ENCODE results near the gene LRRC45. TPM values are rescaled to one million over a fixed set of nuclear protein-coding genes. Genes with fewer than 3 reads are reported as not detected.
A peak's percentile ranks its signal among the peaks of the same experiment; 100 is the strongest.

Gene LRRC45
- total RNA-seq, 1 experiment from 2014 or later = 38.1 TPM

DNA sequence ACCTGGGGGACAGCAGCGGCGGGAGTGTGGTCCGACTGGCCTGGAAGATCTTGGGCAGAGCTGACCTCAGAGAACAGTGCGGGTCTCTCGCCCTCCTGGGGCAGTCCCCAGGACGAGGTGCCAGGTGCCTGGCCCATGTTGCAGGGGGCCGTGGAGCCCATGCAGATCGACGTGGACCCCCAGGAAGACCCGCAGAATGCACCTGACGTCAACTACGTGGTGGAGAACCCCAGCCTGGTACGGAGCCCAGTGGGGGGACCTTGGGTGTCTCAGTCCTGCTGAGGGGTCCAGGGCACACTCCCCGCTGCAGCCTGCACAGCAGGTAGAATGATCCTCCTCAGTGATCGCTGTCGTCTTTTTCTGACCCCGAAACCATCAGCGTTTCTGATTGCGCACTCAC is 30.0 kb downstream of the LRRC45 start:
- ChIA-PET POLR2A (interaction anchor here (1.6 kb wide), 1 partner anchor 16 kb away, joined by 5 read pairs; the partner anchor contains the start of gene DCXR), CTCF (interaction anchor here (5.8 kb wide), 1 partner anchor 23 kb away, joined by 31 read pairs; the partner anchor contains the start of gene RAC3)
- Mint-ChIP-seq H3K27me3 (ENCODE audit: low read depth) (no peaks in the 10 kb centered on the region), H3K9me3 (no peaks in the 10 kb centered on the region), H3K27ac (no peak overlapping the region), H3K36me3 (peaks cover 5% of the 10 kb centered on the region; the same call in 1 of the 2 replicates), H3K4me3 (peak overlapping the region; percentile 84), H3K4me1 (peaks cover 4% of the 10 kb centered on the region)
- ATAC-seq (no peak), DNase-seq (ENCODE audit: low spot score) (no peak)
- TF ChIP-seq MYBL2 (CRISPR knock-in tag; IDR thresholded peaks at IDR 0.05) (no peak), FOXP1 (CRISPR knock-in tag; IDR thresholded peaks at IDR 0.05; ENCODE audit: borderline replicate concordance) (0 out of 2 replicates have a peak, but pooled peaks have one; percentile 12)

DNA sequence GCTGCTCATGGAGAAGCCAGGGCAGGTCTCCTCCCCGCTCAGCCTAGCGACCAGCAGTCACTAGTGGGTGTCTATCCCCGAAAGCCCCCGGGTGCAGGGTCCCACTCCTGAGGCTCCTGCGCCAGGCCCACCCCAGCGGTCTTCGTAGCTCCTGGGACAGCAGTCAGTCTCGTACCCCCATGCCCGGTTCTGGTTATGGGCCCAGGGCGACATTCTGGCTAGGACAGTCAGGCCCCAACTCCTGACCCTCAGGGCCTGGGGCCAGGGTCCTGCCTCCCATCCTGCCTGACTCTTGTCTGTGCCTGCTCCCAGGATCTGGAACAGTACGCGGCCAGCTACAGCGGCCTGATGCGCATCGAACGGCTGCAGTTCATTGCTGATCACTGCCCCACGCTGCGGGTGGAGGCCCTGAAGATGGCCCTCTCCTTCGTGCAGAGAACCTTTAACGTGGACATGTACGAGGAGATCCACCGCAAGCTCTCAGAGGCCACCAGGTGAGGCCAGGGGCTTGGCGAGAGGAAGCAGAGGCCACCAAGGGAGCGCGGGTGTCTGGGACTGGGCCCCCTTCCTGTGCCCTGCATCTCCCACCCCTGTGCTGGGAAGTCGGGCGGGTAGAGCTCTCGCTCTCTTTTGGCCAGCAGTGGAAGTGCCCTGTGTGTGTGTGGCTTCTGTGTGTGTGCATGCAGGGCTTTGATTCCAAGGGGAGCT is 30.6 kb downstream of the LRRC45 start:
- ChIA-PET POLR2A (interaction anchor here (1.6 kb wide), 1 partner anchor 16 kb away, joined by 5 read pairs; the partner anchor contains the start of gene DCXR), CTCF (interaction anchor here (5.8 kb wide), 1 partner anchor 23 kb away, joined by 31 read pairs; the partner anchor contains the start of gene RAC3)
- DNase-seq (ENCODE audit: low spot score) = no peak
- H3K27ac Mint-ChIP-seq = no peak overlapping the region
- peak overlapping the region; percentile 84 for H3K4me3 Mint-ChIP-seq
- no peaks in the 10 kb centered on the region for H3K27me3 Mint-ChIP-seq (ENCODE audit: low read depth)
- peaks cover 5% of the 10 kb centered on the region; the same call in 1 of the 2 replicates for H3K36me3 Mint-ChIP-seq
- H3K9me3 Mint-ChIP-seq = no peaks in the 10 kb centered on the region
- peaks cover 4% of the 10 kb centered on the region for H3K4me1 Mint-ChIP-seq
- ATAC-seq = no peak
- TF ChIP-seq, protein P1, sequence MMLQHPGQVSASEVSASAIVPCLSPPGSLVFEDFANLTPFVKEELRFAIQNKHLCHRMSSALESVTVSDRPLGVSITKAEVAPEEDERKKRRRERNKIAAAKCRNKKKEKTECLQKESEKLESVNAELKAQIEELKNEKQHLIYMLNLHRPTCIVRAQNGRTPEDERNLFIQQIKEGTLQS (CRISPR knock-in tag; conservative IDR thresholded peaks at IDR 0.05) = no peak
- TF ChIP-seq, protein P2, sequence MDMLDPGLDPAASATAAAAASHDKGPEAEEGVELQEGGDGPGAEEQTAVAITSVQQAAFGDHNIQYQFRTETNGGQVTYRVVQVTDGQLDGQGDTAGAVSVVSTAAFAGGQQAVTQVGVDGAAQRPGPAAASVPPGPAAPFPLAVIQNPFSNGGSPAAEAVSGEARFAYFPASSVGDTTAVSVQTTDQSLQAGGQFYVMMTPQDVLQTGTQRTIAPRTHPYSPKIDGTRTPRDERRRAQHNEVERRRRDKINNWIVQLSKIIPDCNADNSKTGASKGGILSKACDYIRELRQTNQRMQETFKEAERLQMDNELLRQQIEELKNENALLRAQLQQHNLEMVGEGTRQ (CRISPR knock-in tag; IDR thresholded peaks at IDR 0.05) = no peak
- TF ChIP-seq, protein P3, sequence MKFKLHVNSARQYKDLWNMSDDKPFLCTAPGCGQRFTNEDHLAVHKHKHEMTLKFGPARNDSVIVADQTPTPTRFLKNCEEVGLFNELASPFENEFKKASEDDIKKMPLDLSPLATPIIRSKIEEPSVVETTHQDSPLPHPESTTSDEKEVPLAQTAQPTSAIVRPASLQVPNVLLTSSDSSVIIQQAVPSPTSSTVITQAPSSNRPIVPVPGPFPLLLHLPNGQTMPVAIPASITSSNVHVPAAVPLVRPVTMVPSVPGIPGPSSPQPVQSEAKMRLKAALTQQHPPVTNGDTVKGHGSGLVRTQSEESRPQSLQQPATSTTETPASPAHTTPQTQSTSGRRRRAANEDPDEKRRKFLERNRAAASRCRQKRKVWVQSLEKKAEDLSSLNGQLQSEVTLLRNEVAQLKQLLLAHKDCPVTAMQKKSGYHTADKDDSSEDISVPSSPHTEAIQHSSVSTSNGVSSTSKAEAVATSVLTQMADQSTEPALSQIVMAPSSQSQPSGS (CRISPR knock-in tag; IDR thresholded peaks at IDR 0.05; ENCODE audit: borderline replicate concordance, low read depth) = no peak
- TF ChIP-seq ESRRA (CRISPR knock-in tag; IDR thresholded peaks at IDR 0.05; ENCODE audit: borderline replicate concordance) (no peak), ZNF121 (CRISPR knock-in tag; IDR thresholded peaks at IDR 0.05) (no peak), ATF1 (CRISPR knock-in tag; IDR thresholded peaks at IDR 0.05) (no peak), HMGA2 (CRISPR knock-in tag; IDR thresholded peaks at IDR 0.05) (no peak), FOXK1 (CRISPR knock-in tag; IDR thresholded peaks at IDR 0.05) (no peak), IRF2 (CRISPR knock-in tag; IDR thresholded peaks at IDR 0.05; ENCODE audit: borderline replicate concordance, low read depth) (no peak)
- TF ChIP-seq, protein P4, sequence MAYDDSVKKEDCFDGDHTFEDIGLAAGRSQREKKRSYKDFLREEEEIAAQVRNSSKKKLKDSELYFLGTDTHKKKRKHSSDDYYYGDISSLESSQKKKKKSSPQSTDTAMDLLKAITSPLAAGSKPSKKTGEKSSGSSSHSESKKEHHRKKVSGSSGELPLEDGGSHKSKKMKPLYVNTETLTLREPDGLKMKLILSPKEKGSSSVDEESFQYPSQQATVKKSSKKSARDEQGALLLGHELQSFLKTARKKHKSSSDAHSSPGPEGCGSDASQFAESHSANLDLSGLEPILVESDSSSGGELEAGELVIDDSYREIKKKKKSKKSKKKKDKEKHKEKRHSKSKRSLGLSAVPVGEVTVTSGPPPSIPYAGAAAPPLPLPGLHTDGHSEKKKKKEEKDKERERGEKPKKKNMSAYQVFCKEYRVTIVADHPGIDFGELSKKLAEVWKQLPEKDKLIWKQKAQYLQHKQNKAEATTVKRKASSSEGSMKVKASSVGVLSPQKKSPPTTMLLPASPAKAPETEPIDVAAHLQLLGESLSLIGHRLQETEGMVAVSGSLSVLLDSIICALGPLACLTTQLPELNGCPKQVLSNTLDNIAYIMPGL (CRISPR knock-in tag; IDR thresholded peaks at IDR 0.05) = no peak
- TF ChIP-seq, protein P5, sequence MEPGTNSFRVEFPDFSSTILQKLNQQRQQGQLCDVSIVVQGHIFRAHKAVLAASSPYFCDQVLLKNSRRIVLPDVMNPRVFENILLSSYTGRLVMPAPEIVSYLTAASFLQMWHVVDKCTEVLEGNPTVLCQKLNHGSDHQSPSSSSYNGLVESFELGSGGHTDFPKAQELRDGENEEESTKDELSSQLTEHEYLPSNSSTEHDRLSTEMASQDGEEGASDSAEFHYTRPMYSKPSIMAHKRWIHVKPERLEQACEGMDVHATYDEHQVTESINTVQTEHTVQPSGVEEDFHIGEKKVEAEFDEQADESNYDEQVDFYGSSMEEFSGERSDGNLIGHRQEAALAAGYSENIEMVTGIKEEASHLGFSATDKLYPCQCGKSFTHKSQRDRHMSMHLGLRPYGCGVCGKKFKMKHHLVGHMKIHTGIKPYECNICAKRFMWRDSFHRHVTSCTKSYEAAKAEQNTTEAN (CRISPR knock-in tag; IDR thresholded peaks at IDR 0.05) = no peak
- TF ChIP-seq, protein P6, sequence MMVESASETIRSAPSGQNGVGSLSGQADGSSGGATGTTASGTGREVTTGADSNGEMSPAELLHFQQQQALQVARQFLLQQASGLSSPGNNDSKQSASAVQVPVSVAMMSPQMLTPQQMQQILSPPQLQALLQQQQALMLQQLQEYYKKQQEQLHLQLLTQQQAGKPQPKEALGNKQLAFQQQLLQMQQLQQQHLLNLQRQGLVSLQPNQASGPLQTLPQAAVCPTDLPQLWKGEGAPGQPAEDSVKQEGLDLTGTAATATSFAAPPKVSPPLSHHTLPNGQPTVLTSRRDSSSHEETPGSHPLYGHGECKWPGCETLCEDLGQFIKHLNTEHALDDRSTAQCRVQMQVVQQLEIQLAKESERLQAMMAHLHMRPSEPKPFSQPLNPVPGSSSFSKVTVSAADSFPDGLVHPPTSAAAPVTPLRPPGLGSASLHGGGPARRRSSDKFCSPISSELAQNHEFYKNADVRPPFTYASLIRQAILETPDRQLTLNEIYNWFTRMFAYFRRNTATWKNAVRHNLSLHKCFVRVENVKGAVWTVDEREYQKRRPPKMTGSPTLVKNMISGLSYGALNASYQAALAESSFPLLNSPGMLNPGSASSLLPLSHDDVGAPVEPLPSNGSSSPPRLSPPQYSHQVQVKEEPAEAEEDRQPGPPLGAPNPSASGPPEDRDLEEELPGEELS (CRISPR knock-in tag; IDR thresholded peaks at IDR 0.05) = no peak
- TF ChIP-seq, protein P7, sequence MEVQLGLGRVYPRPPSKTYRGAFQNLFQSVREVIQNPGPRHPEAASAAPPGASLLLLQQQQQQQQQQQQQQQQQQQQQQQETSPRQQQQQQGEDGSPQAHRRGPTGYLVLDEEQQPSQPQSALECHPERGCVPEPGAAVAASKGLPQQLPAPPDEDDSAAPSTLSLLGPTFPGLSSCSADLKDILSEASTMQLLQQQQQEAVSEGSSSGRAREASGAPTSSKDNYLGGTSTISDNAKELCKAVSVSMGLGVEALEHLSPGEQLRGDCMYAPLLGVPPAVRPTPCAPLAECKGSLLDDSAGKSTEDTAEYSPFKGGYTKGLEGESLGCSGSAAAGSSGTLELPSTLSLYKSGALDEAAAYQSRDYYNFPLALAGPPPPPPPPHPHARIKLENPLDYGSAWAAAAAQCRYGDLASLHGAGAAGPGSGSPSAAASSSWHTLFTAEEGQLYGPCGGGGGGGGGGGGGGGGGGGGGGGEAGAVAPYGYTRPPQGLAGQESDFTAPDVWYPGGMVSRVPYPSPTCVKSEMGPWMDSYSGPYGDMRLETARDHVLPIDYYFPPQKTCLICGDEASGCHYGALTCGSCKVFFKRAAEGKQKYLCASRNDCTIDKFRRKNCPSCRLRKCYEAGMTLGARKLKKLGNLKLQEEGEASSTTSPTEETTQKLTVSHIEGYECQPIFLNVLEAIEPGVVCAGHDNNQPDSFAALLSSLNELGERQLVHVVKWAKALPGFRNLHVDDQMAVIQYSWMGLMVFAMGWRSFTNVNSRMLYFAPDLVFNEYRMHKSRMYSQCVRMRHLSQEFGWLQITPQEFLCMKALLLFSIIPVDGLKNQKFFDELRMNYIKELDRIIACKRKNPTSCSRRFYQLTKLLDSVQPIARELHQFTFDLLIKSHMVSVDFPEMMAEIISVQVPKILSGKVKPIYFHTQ (CRISPR knock-in tag; IDR thresholded peaks at IDR 0.05) = no peak

Data from WTC11 (cell line).